GM10847 (cell line): ENCODE data around the gene SLC9C2.

Experiments
- POLR2A ChIP-seq: IDR thresholded peaks from 2 replicates; pipeline ENCODE4 v1.6.1; 2011; ENCODE audit not compliant: insufficient read length; ENCODE audit errors: extremely low read depth

The SLC9C2 gene, protein sequence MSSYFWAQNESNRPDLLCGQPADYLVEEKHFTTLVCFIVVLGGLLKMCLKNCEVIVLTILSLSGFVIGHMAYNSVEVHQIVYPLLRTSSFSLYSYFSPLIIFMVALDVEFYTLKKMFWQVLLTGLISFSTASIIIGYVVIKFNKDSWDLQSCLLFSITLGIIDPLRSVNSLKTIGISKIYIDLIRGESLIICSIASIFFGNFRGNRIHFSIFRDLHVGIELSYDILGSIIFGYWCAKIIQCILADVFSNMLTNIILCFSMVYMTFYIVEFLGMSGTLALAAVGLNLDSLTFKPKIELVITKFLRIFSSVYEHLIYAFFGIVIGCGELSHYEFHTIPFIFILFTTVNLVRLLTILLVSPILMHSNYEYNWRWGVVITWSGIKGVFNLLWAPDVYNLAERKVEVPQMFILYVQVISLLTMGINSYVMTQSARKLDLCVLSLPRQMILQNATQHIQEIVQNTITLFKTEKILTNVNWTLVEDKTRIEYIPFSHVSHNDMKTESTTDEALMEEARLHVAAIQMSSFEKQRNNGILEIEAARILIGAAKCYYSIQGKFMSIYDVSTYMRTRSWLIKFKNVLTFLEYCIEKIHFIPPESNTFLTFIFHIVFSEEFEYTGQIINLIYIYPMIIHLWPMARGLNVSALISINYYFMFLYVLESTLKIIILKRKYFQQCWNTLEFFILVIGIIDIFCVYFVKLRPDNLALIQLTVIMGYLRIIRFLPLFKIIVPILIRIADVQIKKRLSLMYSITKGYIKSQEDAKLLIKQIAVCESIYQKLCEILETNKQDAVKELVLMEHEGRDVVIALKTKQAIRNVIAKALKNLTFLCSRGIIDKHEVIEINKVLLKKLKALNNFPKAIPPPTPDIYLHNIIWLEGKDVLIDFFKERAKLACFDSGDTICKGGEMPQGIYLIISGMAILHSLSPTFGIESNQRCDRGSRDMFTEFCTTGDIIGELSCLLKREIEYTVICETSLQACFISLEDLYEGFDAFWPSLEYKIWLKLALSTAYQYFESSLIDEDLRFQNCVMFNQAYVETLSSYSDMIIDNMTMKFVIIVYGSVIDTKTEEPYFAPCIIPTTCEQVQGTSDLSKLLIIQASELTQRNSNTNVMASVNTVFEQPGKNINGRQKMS

DNA sequence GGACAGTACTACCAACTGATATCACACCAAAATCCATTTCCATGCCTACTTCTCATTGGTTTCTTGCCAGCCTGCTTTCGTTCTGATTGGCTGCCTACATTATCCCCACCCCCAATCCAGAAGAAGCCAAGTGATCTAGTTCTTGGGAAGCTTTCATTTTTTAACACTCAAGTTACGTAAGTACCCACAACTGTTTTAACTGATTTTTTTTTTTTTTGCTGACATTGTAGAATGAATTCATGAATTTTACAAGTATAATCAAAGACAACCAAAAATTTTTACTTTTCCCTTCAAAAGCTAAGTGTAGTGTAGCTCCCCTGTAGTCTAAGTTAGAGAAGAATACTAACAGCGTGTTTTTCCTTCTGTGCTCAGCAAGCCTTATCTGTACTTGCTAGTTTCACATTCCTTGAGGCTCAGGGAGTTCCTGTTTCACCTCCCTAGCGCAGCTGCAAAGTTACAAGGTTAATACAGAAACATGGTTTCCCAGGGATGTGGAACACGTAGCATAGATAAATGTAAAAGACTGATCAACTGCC, at the start of gene SLC9C2:
Gene SLC9C2 (minus strand): TSS at position 17 of the 536 bp plus-strand sequence. CDS start 1,296 bp downstream, outside the sequence.
- TF ChIP-seq POLR2A, result no peak

DNA sequence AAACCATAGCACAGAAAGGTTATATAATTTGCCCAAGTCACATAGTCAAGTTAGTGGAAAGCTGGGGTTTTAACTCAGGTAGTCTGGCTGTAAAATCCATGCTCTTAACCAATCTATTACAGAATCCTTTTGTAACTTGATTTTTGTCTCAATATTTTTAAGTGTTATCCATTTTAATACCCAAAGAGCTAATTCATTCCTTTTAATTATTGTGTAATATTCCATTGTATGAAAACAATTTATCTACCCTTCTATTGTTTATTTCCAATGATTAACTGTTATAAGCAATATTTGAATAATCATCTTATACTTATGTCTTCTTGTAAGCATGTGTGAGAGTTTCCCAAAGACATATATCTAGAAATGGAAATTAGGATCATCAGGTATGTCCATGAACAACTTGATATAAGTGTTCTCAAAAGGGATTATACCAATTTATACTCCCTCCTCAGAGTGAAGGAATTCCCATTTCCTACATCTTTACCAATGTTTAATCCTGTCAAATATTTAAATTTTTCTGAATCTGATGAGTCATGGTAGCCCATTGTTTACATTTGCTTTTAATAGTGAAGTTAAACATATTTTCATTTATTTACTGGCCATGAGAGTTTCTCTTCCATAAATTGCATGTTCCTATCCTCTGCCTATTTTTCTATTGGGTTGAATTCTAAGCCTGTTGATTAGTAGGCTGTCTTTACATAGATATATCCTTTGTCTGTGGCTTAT, 46.2 kb upstream of the SLC9C2 start:
- no peak for TF ChIP-seq POLR2A

DNA sequence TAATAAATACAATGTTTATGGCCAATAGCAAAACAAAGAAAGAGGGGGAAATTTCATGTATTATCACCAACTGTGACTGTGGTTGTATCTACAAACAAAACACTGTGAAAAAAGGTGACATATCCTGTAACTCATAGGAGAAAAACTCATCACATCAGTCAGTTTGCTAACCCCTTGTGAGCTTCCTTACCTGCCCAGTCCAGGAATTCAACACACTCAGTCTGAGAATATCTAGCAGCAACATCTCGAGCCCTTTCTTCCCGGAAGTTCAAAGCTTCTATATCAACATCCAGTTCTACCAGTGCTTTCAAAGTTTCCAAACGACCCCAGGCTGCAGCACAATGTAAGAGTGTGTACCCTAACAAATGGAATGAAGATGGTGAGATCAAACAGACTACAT, 43.8 kb upstream of the SLC9C2 start:
- no peak for TF ChIP-seq POLR2A

DNA sequence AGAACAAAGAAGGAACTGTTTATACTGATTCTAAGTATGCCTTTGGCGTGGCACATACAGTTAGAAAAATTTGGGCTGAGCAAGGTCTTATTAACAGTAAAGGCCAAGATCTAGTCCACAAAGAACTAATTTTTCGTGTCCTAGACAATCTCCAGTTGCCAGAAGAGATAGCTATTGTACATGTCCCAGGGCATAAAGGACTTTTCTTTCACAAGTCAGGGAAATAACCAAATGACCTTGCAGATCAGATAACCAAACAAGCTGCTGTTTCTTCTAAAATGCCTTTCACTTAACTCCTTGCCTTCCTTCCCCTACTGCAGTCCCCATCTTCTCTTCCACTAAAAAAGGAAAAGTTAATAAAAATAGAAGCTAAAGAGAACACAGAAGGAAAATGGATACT, 36.2 kb upstream of the SLC9C2 start:
- no peak for TF ChIP-seq POLR2A

DNA sequence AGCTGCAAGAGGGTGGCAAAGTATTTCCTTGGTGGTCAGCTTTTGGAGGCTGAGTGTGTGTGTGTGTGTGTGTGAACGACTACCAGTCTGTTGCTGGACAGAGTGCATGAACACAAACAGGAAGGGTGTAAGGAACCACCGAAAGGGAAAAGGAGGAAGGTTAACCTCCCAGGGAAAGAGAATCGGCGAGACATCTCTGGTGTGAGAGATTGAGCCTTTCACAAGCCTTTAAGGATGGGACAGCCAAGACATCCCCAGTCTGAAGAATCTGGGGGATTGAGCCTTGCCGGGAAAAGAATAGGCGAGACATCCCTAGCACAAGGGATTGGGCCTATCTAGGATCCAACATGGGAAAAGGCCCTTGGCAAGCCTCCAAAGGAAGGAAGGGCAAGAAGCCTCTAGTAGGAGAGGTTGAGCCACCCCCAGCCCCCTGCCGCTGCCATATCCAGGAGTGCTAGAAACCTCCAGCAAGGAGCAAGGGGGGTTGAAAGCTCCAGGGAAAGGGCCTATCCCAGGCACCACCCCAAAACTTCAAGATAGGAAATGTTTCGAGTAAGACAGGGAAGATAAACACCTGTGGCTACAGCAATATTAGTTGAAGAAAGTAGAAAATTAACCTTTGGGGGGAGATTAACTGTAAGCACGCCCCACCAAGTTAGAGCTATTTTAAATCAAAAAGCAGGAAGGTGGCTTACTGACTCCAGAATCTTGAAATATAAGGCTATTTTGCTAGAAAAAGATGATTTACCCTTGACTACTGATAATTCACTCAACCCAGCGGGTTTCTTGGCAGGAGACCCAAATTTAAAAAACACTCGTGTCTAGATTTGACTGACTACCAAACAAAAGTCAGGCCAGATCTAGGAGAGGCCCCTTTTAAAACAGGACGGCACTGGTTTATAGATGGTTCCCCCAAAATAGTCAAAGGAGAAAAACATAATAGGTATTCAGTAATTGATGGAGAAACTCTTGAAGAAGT, 35.5 kb upstream of the SLC9C2 start:
- no peak for TF ChIP-seq POLR2A

DNA sequence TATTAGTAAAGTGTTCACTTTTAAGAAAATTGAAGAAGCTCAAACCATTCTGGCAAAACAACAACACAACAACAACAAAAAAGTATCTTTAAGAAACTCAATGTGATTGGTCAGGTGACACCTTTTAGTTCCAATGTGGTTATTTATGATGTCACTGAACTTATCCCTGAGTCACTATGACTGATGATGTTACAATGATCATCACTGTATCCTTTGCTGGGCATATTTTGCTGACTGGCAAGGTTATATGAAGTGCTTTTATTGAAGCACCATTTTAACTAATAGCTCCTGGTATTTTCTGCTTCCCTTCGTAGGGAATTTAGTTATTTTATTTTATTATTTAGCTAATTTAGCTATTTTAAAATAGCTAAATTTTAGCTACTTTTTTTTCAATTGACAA, 32.2 kb upstream of the SLC9C2 start, which contains the start of gene TEX50:
Gene TEX50 (plus strand): TSS at position 223 of the 400 bp plus-strand sequence. CDS start 184 bp downstream, outside the sequence.
- TF ChIP-seq POLR2A, result no peak

DNA sequence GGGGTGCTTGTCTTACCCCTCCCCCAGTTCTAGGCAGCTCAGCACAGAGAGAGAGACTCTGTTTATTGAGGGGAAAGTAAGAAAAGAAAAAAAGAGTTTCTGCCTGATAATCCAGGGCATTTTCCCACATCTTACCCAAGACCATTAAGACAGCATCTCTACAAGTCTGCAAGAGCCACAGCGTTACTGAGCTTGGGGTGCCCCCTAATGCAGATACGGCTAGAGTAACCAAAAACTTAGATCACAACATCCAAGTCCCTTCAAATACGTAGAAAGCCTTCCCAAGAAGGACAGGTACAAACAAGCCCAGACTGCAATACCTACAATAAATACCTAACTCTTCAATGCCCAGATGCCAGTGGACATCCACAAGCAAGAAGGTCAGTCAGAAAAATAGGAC, 26.0 kb upstream of the SLC9C2 start:
- no peak for TF ChIP-seq POLR2A

DNA sequence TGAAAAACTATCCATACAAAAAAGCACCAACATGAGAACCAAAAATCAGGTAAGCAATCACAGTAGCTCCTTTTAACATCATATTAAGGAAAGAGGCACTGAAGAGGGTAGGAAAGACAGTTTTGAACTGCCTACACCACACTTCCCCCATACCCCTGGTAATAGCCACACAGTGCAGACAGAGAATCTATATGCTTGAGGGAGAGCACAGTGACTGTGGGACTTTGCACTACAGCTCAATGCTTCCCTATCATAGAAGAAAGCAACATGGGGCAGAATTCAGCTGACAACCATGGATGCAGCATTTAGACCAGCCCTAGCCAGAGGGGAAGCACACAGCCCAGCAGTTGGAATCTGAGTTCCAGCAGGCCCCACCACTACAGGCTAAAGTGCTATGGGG, 24.4 kb upstream of the SLC9C2 start:
- no peak for TF ChIP-seq POLR2A

DNA sequence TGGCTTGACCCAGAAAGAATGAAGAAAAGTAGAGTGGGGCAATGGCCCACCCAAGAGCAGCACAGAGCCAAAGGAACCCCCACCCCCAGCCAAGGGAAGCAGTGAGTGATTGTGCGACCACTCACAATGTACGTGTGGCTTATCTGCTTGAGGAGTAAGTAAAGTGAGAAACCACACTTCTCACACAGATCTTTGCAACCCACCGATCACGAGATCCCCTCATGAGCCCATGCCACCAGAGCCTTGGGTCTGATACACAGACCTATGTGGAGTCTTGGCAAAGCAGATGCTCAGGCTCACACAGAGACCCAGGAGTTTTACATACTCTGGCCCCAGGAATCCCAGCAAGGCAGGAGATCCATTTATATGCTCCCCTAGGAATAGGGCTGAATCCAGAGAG, 14.0 kb upstream of the SLC9C2 start:
- TF ChIP-seq POLR2A, result no peak

DNA sequence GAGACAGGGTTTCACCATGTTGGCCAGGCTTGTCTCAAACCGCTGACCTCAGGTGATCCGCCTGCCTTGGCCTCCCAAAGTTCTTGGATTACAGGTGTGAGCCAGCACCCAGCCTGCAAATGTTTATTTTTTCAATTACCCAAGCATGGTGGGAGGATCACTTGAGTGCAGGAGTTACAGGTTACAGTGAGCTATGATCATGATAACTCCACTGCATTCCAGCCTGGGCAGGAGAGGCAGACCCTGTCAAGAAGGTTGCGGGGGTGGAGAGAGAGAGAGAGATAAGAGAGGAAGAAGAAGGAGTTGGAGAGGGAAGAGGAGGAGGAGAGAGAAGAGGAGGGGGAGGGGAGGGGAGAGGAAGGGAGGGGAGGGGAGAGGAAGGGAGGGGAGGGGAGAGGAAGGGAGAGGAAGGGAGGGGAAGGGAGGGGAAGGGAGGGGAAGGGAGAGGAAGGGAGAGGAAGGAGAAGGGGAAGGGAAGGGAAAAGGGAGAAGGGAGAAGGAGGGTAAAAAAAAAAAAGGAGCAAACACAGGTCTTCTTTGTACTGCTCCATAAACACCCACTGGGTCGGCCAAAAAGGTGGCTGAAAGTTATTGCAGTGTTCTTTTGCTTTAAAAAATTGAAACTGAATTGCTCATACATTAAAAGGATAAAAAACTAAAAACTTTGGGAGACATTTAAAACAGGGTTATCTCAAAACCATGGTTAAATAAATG, 5.8 kb upstream of the SLC9C2 start:
- TF ChIP-seq POLR2A, result no peak

DNA sequence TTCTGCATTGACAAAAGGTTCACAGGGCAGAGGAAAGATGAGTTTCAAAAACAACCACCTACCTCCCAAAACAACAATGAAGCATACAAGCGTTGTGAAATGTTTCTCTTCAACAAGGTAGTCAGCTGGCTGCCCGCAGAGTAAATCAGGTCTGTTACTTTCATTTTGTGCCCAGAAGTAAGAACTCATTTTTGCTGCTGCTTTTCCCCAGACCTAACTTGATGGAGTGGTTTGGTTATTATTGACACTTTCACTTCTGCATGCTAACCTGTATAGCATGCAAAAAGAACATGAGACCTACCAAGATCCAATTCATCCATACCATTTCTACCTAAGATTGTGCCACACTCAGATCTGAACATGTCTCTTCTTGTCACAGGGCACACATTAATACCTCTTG, 1.3 kb downstream of the SLC9C2 start:
- no peak for TF ChIP-seq POLR2A

DNA sequence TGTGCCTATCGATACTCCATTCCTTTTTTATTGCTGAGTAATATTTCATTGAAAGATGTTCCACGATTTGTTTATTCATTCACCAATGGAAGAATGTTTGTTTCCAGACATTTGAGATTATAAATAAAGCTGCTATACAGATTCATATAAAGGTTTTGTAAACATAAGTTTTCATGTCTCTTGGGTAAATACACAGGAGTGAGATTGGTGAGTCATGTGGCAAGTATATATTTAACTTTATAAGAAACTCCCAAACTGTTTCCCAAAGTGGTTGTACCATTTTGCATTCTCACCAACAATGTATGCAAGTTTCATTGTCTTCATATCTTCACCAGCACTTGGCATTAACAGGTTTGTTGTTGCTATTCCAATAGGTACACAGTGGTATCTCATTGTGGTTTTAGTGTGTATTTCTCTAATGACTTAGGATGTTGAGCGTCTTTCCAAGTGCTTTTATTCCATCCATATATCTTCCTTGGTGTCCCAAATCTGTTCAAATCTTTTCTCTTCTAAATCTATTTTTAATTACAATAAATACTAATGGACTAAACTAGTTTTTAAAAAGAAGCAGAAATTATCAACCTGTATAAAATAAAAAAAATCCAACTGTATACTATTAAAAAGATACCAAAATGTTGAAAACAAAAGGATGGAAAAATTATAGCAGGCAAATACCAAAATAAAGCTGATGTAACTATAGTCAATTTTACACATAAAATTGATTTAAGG, 6.6 kb downstream of the SLC9C2 start:
- TF ChIP-seq POLR2A, result no peak

DNA sequence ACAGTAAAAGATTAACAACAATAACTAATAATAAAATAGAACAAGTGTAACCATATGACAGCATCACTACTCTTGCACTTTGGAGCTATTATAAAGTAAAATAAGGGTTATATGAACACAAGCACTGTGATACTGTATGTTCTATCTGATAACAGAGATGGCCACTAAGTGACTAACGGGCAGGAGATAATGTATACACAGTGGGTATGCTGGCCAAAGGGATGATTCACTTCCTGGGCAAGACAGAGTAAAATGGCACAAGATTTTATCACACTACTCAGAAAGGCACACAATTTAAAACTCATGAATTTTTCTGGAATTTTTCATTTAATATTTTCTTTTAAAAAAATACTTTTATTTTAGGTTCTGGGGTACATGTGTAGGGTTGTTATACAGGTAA, 12.3 kb downstream of the SLC9C2 start:
- no peak for TF ChIP-seq POLR2A
